Uterus (tissue), 4 donors: ENCODE data around the gene DLG1. TPM values are rescaled to one million over a fixed set of nuclear protein-coding genes. Genes with fewer than 3 reads are reported as not detected.
"Not testable (repeated sequence)": the region's sequence is repeated elsewhere in the genome, so short reads cannot be mapped to it uniquely, and the experiment has no call there.

Experiments used
- DNase-seq, 2 donors: peaks; one replicate each; pipeline ENCODE4 v3.0.0-alpha.2; 2019 to 2020
- H3K27ac ChIP-seq, 2 donors: fragments of 200-600 bp; sonication (generic); 1 replicate in 1 of 2; 2 replicates in 1 of 2; pipeline ENCODE4 v1.5.1; 2016 to 2018
- H3K27me3 ChIP-seq, 2 donors: fragments of 200-600 bp; sonication (generic); one replicate each; pipeline ENCODE4 v1.5.1; 2018 to 2019; ENCODE audit warnings: control low read depth in 1 of 2
- H3K36me3 ChIP-seq, 2 donors: fragments of 200-600 bp; sonication (generic); one replicate each; pipeline ENCODE4 v1.5.1; 2019; ENCODE audit warnings: control low read depth in 1 of 2
- H3K4me1 ChIP-seq, 2 donors: fragments of 200-600 bp; sonication (generic); one replicate each; pipeline ENCODE4 v1.5.1; 2018 to 2019; ENCODE audit warnings: control low read depth in 1 of 2
- H3K4me3 ChIP-seq, 2 donors: fragments of 200-600 bp; sonication (generic); 1 replicate in 1 of 2; 2 replicates in 1 of 2; pipeline ENCODE4 v1.5.1; 2018 to 2019; ENCODE audit warnings: mild to moderate bottlenecking in 1 of 2
- H3K9me3 ChIP-seq, 2 donors: fragments of 200-600 bp; sonication (generic); one replicate each; pipeline ENCODE4 v1.5.1; 2019; ENCODE audit warnings: control low read depth in 1 of 2
- POLR2A ChIP-seq, 2 donors: fragments of 450-650 bp; IDR thresholded peaks; one replicate each; pipeline ENCODE4 v1.6.1; 2016; ENCODE audit warnings: antibody characterized with exemption in 2 of 2, mild to moderate bottlenecking in 1 of 2, moderate library complexity in 1 of 2
- intact Hi-C: fragments of 100-400 bp; cut with DNase I; formaldehyde crosslinking; loops from one replicate; pipeline ENCODE4 v1.15.1; 2023; ENCODE audit warnings: low total_unique reads
- total RNA-seq, 4 donors: library from RNA; depleted of rRNA in 3 of 4; stranded (reverse); fragments of >200 nt in 3 of 4; gene quantifications; one replicate each; pipeline versions ENCODE4 v1.1.0 to v1.2.4, GENCODE V29; 2014 to 2023
- TF ChIP-seq, protein P1 (sequence below), 4 experiments: fragments of 200-600 bp in 2 of 4; fragments of 450-650 bp in 2 of 4; sonication (generic) in 2 of 4; IDR thresholded peaks; one replicate each; pipeline ENCODE4 v1.5.1; 2016 to 2019; ENCODE audit warnings: antibody characterized with exemption in 4 of 4, mild to moderate bottlenecking in 2 of 4, moderate library complexity in 1 of 4
- donor health status: DM: yes; HTN: yes; CAD: no.

The DLG1 gene
- total RNA-seq, 4 donors from 2014 or later, result 24.1 to 139 (median 82.9) TPM

DNA sequence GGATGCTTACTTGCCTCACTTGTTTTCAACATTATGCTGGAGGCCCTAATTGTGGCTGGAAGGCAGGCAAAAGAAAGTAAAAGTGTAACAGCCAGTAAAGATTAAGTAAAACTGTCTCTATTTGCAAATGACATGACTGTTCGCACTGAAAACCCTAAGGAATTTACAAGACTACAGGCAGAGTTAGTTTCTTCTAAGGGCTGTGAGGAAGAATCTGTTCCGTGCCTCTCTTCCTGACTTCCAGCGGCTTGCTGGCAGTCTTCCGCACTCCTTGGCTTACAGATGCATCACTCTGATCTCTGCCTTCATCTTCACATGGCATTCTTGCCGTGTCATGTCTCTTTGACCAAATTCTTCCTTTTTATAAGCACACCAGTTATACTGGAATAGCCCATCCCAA is 86.1 kb downstream of the DLG1 start:
- no peak for DNase-seq
- no peaks in the 10 kb centered on the region for H3K4me1 ChIP-seq
- TF ChIP-seq POLR2A (IDR thresholded peaks at IDR 0.05), result no peak
- TF ChIP-seq, protein P1, sequence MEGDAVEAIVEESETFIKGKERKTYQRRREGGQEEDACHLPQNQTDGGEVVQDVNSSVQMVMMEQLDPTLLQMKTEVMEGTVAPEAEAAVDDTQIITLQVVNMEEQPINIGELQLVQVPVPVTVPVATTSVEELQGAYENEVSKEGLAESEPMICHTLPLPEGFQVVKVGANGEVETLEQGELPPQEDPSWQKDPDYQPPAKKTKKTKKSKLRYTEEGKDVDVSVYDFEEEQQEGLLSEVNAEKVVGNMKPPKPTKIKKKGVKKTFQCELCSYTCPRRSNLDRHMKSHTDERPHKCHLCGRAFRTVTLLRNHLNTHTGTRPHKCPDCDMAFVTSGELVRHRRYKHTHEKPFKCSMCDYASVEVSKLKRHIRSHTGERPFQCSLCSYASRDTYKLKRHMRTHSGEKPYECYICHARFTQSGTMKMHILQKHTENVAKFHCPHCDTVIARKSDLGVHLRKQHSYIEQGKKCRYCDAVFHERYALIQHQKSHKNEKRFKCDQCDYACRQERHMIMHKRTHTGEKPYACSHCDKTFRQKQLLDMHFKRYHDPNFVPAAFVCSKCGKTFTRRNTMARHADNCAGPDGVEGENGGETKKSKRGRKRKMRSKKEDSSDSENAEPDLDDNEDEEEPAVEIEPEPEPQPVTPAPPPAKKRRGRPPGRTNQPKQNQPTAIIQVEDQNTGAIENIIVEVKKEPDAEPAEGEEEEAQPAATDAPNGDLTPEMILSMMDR (IDR thresholded peaks at IDR 0.05), result no peak
- H3K27me3 ChIP-seq, result no peaks in the 10 kb centered on the region
- no peaks in the 10 kb centered on the region for H3K9me3 ChIP-seq
- intact Hi-C loops, result no loop called here
- no peaks in the 10 kb centered on the region for H3K36me3 ChIP-seq
- no peak overlapping the region for H3K4me3 ChIP-seq
- H3K27ac ChIP-seq, result no peak overlapping the region

DNA sequence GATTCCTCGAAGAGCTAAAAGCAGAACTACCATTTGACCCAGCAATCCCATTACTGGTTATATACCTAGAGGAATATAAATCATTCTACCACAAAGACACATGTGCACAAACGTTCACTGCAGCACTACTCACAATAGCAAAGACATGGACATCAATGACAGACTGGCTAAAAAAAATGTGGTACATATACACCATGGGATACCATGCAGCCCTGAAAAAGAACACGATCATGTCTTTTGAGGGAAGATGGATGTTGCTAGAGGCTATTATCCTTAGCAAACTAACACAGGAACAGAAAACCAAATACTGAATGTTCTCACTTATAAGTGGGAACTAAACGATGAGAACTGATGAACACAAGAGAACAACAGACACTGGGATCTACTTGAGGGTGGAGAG is 86.7 kb downstream of the DLG1 start:
- not testable (repeated sequence) for H3K27me3 ChIP-seq, H3K4me3 ChIP-seq

DNA sequence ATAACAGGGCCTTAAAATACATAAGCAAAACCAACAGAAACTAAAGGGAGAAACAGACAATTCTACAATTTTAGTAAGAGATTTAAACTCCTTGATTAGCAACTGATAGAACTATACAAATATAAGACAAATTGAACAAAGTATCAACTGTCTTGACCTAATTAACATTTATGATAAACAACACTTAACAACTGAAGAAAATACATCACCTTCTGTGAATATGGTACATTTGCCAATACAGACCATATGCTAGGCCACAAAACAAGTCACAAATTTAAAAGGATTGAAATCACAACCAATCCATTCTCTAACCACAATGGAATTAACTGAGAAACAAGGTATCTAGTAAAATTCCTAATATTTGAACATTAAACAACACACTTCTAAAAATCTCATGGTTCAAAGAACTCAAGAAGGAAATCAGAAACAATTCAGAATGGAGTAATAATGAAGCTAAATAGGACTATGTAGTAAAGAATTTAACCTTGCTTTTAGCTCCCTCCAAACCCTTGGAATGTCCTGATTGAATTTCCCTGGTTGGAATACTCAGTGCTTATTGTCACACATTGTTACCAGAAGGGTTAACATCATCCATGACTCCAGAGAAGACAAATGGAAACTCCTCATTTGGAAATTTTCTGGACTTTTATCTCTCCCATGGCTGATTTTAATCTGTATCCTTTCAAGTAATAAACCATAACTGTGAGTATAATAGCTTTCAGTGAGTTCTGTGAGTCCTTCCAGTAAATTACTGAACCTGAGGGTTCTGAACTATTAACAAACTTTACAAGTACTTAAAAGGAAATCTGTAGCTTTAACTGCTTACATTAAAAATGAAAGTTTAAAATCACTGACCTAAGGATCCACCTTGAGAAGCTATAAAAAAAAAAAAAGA is 88.8 kb downstream of the DLG1 start:
- Histone ChIP-seq H3K27me3 (no peaks in the 10 kb centered on the region), H3K4me3 (no peak overlapping the region), H3K36me3 (no peaks in the 10 kb centered on the region), H3K4me1 (peaks cover 0 to 8% of the 10 kb centered on the region in 2 donors), H3K9me3 (no peaks in the 10 kb centered on the region), H3K27ac (no peak overlapping the region)
- TF ChIP-seq POLR2A (IDR thresholded peaks at IDR 0.05), result no peak
- intact Hi-C loops, result no loop called here
- no peak for DNase-seq

More for the DNA sequence above, 86.7 kb downstream of the DLG1 start:
- H3K36me3 ChIP-seq, H3K9me3 ChIP-seq, H3K4me1 ChIP-seq, DNase-seq, H3K27ac ChIP-seq, intact Hi-C loops: not testable (repeated sequence)

DNA sequence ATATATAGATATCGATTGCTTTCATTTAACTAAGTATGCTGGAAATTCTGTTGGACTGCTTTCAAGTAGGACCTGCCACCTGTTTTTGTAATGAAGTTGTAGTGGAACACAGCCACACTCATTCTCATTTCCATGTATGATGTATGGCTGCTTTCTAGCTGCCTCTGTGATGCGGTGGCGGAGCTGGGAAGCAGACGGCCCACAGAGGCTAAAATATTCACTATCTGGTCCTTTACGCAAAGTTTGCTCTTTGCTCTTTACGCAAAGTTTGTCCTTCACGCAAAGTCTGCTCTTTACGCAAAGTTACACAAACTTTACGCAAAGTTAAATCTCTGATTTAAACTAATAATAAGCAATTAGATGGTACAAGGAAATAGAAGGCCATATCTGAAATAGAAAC is 91.5 kb downstream of the DLG1 start:
- H3K27me3 ChIP-seq, result no peaks in the 10 kb centered on the region
- no peak for DNase-seq
- intact Hi-C loops, result no loop called here
- TF ChIP-seq POLR2A (IDR thresholded peaks at IDR 0.05), result no peak
- TF ChIP-seq, protein P1 (IDR thresholded peaks at IDR 0.05), result no peak
- no peak overlapping the region for H3K4me3 ChIP-seq
- no peaks in the 10 kb centered on the region for H3K9me3 ChIP-seq
- no peak overlapping the region for H3K27ac ChIP-seq
- no peaks in the 10 kb centered on the region for H3K36me3 ChIP-seq
- H3K4me1 ChIP-seq, result peaks cover 0 to 8% of the 10 kb centered on the region in 2 donors

DNA sequence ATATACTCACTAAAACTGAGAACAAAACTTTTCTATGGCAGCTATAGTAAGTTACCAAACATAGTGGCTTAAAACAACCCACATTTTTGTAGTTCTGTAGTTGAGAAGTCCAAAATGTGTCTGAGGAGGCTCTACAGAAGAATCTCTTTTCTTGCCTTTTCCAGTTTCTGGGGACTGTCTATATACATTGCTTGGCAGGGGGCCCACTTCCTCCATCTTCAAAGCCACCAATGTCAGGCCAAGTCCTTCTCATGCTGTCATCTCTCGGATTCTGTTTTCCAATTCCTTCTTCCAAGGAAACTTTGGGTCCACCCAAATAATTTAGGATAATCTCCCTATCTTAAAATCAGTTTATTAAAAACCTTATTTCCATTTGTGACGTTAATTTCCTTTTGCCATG is 92.7 kb downstream of the DLG1 start:
- H3K27ac ChIP-seq, result no peak overlapping the region
- no peak overlapping the region for H3K4me3 ChIP-seq
- no peaks in the 10 kb centered on the region for H3K36me3 ChIP-seq
- peaks cover 0 to 8% of the 10 kb centered on the region in 2 donors for H3K4me1 ChIP-seq
- DNase-seq, result no peak
- no peak for TF ChIP-seq POLR2A (IDR thresholded peaks at IDR 0.05)
- TF ChIP-seq, protein P1 (IDR thresholded peaks at IDR 0.05), result no peak
- H3K9me3 ChIP-seq, result no peaks in the 10 kb centered on the region
- intact Hi-C loops, result no loop called here
- H3K27me3 ChIP-seq, result no peaks in the 10 kb centered on the region

DNA sequence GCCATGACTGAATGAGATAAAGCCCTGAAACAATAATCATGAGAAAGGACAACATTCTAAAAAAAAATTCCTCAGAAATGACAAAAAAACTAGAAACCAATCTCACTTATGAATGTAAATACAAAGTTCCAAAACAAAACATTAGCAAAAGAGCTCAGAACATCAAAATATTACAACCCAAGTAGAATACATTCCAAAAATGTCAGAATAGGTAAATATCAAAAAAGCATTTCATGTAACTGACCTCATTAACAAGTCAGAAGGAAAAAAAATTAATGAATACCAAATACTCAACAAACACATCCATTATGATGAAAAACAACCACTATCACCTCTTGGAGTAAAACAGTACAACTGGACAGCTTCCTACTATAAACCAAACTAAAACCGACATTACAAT is 93.1 kb downstream of the DLG1 start:
- Histone ChIP-seq H3K27me3 (no peaks in the 10 kb centered on the region), H3K36me3 (no peaks in the 10 kb centered on the region), H3K27ac (no peak overlapping the region), H3K9me3 (no peaks in the 10 kb centered on the region), H3K4me1 (peaks cover 0 to 8% of the 10 kb centered on the region in 2 donors), H3K4me3 (no peak overlapping the region)
- intact Hi-C loops, result no loop called here
- no peak for TF ChIP-seq POLR2A (IDR thresholded peaks at IDR 0.05)
- TF ChIP-seq, protein P1 (IDR thresholded peaks at IDR 0.05), result no peak
- DNase-seq, result no peak
